Kidney (tissue), 14 donors: ENCODE data around the gene GDF15. TPM values are rescaled to one million over a fixed set of nuclear protein-coding genes. Genes with fewer than 3 reads are reported as not detected.

ENCODE experiments used
- DNase-seq, 5 donors: peaks; one replicate each; pipeline ENCODE4 v3.0.0-alpha.2; 2013 to 2020
- FAIRE-seq: peaks from 2 replicates; lab custom pipeline; 2012; peaks lifted over from hg19 to GRCh38; lab: Jason Lieb, UNC
- H3K27ac ChIP-seq, 2 donors: one replicate each; pipeline ENCODE4 v1.7.0; 2013; ENCODE audit warnings: low read depth in 2 of 2, low read length in 2 of 2, inconsistent platforms in 1 of 2
- H3K27me3 ChIP-seq: one replicate; pipeline ENCODE4 v1.7.1; 2013; ENCODE audit warnings: low read length, inconsistent platforms; ENCODE audit not compliant: control insufficient read depth, insufficient read depth
- H3K36me3 ChIP-seq, 3 donors: one replicate each; pipeline versions ENCODE4 v1.7.0 to v1.7.1; 2013; ENCODE audit warnings: low read length in 3 of 3, control low read depth in 1 of 3, inconsistent platforms in 1 of 3; ENCODE audit not compliant: insufficient read depth in 3 of 3, control insufficient read depth in 2 of 3
- H3K4me1 ChIP-seq, 3 donors: one replicate each; pipeline versions ENCODE4 v1.7.0 to v1.7.1; 2013; ENCODE audit warnings: low read length in 3 of 3, inconsistent platforms in 1 of 3, low read depth in 1 of 3; ENCODE audit not compliant: control insufficient read depth in 2 of 3, insufficient read depth in 2 of 3
- H3K4me3 ChIP-seq, 3 donors: one replicate each; pipeline versions ENCODE4 v1.7.0 to v1.8.1; 2013; ENCODE audit warnings: low read length in 3 of 3, control low read depth in 1 of 3, inconsistent platforms in 1 of 3
- H3K9ac ChIP-seq, 3 donors: one replicate each; pipeline versions ENCODE4 v1.7.0 to v1.7.1; 2013; ENCODE audit warnings: low read length in 3 of 3, control low read depth in 1 of 3, inconsistent platforms in 1 of 3
- H3K9me3 ChIP-seq, 3 donors: one replicate each; pipeline versions ENCODE4 v1.7.0 to v1.7.1; 2013; ENCODE audit warnings: low read length in 3 of 3, control low read depth in 1 of 3, inconsistent platforms in 1 of 3; ENCODE audit not compliant: control insufficient read depth in 2 of 3, insufficient read depth in 1 of 3
- CTCF ChIP-seq: IDR thresholded peaks from 3 replicates; pipeline ENCODE4 v1.5.1; 2012; ENCODE audit warnings: mild to moderate bottlenecking, moderate library complexity, borderline replicate concordance; ENCODE audit not compliant: insufficient read depth; ENCODE audit errors: extremely low read depth
- intact Hi-C: fragments of 100-400 bp; cut with DNase I; formaldehyde crosslinking; loops from one replicate; pipeline ENCODE4 v1.11.1; 2022
- polyA plus RNA-seq: library from polyadenylated mRNA; stranded (reverse); fragments of 350-450 nt; fragmentation: Illumina TruSeq; extraction: RNeasy Lipid Tissue Mini Kit (QIAGEN cat#74804); gene quantifications from one replicate; pipeline ENCODE4 v1.2.3, GENCODE V29; 2014; ENCODE audit warnings: low read depth, low replicate concordance; ENCODE audit not compliant: insufficient read depth
- total RNA-seq: library from RNA; stranded (reverse); fragmentation: NEBNext Ultra II Directional; extraction: Animal tissue kit (Norgen Biotek cat#: 25700); gene quantifications from one replicate; pipeline ENCODE4 v1.2.1, GENCODE V29; 2021
- donor health status: control.
- donor health status: control.
- donor health status: control.
- donor health status: control.
- donor health status: control.
- donor health status: DM: yes; HTN: yes; CAD: no.
- donor health status: Normal renal cell carcinoma (clear cell type).

GDF15 gene
- total and polyA plus RNA-seq, 2 donors from 2014 or later, result 51.2 to 154 TPM

GRCh38 chr19:18415178-18415867 lies 29.4 kb downstream of the GDF15 start:
- no peak for FAIRE-seq
- Histone ChIP-seq H3K9ac (peak overlapping the region in 1 of 3 donors; percentile 40), H3K27me3 (no peaks in the 10 kb centered on the region), H3K4me1 (peaks cover 3 to 33% (median 11%) of the 10 kb centered on the region in 3 donors), H3K4me3 (peak overlapping the region in 2 of 3 donors; percentile 25 to 30), H3K27ac (peak overlapping the region; percentile 82 to 95), H3K9me3 (no peaks in the 10 kb centered on the region), H3K36me3 (no peaks in the 10 kb centered on the region)
- peak; percentile 86 to 96 (median 93) for DNase-seq
- intact Hi-C loops, result no loop called here
- no peak for TF ChIP-seq CTCF

- H3K4me3 ChIP-seq, result peak overlapping the region in 2 of 3 donors; percentile 39 to 52
- intact Hi-C loops, result no loop called here
- H3K9ac ChIP-seq, result peak overlapping the region in 2 of 3 donors; percentile 26 to 69
- H3K9me3 ChIP-seq, result no peaks in the 10 kb centered on the region
- FAIRE-seq (no peak), DNase-seq (peak; percentile 96 to 98 (median 97))
- no peaks in the 10 kb centered on the region for H3K27me3 ChIP-seq
- no peak for TF ChIP-seq CTCF
- H3K4me1 ChIP-seq, result peaks cover 3 to 39% (median 11%) of the 10 kb centered on the region in 3 donors
- H3K36me3 ChIP-seq, result no peaks in the 10 kb centered on the region
- peak overlapping the region; percentile 82 to 95 for H3K27ac ChIP-seq
These were observed 30.9 kb downstream of the GDF15 start for GRCh38 chr19:18416778-18417249.

GRCh38 chr19:18417250-18418028 lies 31.5 kb downstream of the GDF15 start:
- H3K4me3 ChIP-seq, result peak overlapping the region in 2 of 3 donors; percentile 39 to 52
- peak overlapping the region; percentile 82 to 95 for H3K27ac ChIP-seq
- peak overlapping the region in 2 of 3 donors; percentile 26 to 69 for H3K9ac ChIP-seq
- FAIRE-seq (no peak), DNase-seq (peak; percentile 86 to 96 (median 92))
- no peaks in the 10 kb centered on the region for H3K36me3 ChIP-seq
- peaks cover 3 to 39% (median 11%) of the 10 kb centered on the region in 3 donors for H3K4me1 ChIP-seq
- no peaks in the 10 kb centered on the region for H3K9me3 ChIP-seq
- TF ChIP-seq CTCF, result no peak
- H3K27me3 ChIP-seq, result no peaks in the 10 kb centered on the region
- intact Hi-C loops, result no loop called here
